Measurements from ENCODE around the gene SLC39A3.

- no peak for TF ChIP-seq POLR2AphosphoS5 (IDR thresholded peaks at IDR 0.05; ENCODE audit: borderline replicate concordance, low read depth, low read length)
- TF ChIP-seq EZH2 (IDR thresholded peaks at IDR 0.05) = no peak
Measured at GRCh38 chr19:2750808-2751437, 11.1 kb upstream of the SLC39A3 start.

Data from SK-N-MC (cell line).